Mucosa of stomach (tissue), 1 donor: ENCODE results near the gene SMARCC1.

Experiments
- H3K27me3 ChIP-seq: one replicate; pipeline ENCODE4 v1.7.0; 2013; ENCODE audit warnings: mild to moderate bottlenecking, low read length; ENCODE audit not compliant: control insufficient read depth, insufficient read depth
- H3K36me3 ChIP-seq: one replicate; pipeline ENCODE4 v1.7.0; 2013; ENCODE audit warnings: low read length; ENCODE audit not compliant: control insufficient read depth, insufficient read depth
- H3K4me1 ChIP-seq: one replicate; pipeline ENCODE4 v1.7.0; 2013; ENCODE audit warnings: mild to moderate bottlenecking, low read length; ENCODE audit not compliant: control insufficient read depth, insufficient read depth
- H3K4me3 ChIP-seq: one replicate; pipeline ENCODE4 v1.7.0; 2013; ENCODE audit warnings: low read length
- H3K9ac ChIP-seq: one replicate; pipeline ENCODE4 v1.7.0; 2013; ENCODE audit warnings: mild to moderate bottlenecking, low read length, moderate library complexity
- H3K9me3 ChIP-seq: one replicate; pipeline ENCODE4 v1.7.0; 2013; ENCODE audit warnings: mild to moderate bottlenecking, low read length, moderate library complexity; ENCODE audit not compliant: control insufficient read depth
- donor health status: Pancreatic carcinoma.

SMARCC1 gene

DNA sequence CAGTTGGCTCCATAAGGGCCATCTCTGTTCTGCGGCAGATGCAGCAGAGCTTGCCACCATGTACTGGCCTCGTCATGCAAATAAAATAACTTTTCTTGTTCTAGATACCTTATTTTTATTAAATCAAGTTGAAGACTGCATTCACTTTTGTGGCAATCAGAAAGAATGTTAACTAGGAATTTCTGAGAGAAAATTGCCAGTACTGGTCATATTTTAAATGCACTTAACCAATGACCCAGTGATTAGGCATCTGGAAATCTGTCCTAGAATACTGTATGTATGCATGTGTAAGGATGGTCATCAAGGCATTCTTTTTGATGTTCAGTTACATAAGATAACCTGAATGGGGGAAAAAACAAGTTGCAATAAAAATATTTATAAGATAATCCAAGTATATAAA, 168.8 kb downstream of the SMARCC1 start:
- H3K27me3 ChIP-seq = no peaks in the 10 kb centered on the region
- no peaks in the 10 kb centered on the region for H3K9me3 ChIP-seq
- H3K4me1 ChIP-seq = peaks cover 9% of the 10 kb centered on the region
- no peak overlapping the region for H3K4me3 ChIP-seq
- H3K36me3 ChIP-seq = no peaks in the 10 kb centered on the region
- H3K9ac ChIP-seq = no peak overlapping the region

- Histone ChIP-seq H3K9ac (no peak overlapping the region), H3K9me3 (no peaks in the 10 kb centered on the region), H3K4me3 (no peak overlapping the region), H3K4me1 (peaks cover 9% of the 10 kb centered on the region), H3K27me3 (no peaks in the 10 kb centered on the region), H3K36me3 (no peaks in the 10 kb centered on the region)
Observed at GRCh38 chr3:47612178-47612577, 169.5 kb downstream of the SMARCC1 start.

- Histone ChIP-seq H3K9me3 (no peaks in the 10 kb centered on the region), H3K4me1 (peaks cover 9% of the 10 kb centered on the region), H3K27me3 (no peaks in the 10 kb centered on the region), H3K9ac (no peak overlapping the region), H3K36me3 (no peaks in the 10 kb centered on the region), H3K4me3 (no peak overlapping the region)
Observed at GRCh38 chr3:47611576-47611975, 170.1 kb downstream of the SMARCC1 start.

DNA sequence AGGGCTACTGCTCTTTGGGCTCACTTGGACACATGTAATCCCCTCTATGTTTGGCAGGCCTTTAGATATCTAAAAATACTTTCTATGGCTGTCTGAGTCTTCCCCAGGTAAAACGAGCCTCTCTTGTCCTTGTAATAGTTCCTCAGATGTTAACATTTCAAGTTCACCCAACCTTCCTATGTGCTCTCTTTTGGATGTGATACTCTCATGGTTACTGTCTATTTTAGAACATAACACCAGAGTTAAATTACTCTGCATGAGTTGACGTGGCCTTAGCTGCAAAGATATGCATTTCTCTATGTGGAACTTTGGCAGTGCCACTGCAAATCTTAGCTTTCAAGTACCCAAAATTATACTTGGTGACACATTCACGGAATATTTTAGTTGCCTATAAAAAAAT, 171.1 kb downstream of the SMARCC1 start:
- no peak overlapping the region for H3K9ac ChIP-seq
- H3K9me3 ChIP-seq = no peaks in the 10 kb centered on the region
- H3K27me3 ChIP-seq = no peaks in the 10 kb centered on the region
- peaks cover 9% of the 10 kb centered on the region for H3K4me1 ChIP-seq
- no peaks in the 10 kb centered on the region for H3K36me3 ChIP-seq
- H3K4me3 ChIP-seq = no peak overlapping the region

DNA sequence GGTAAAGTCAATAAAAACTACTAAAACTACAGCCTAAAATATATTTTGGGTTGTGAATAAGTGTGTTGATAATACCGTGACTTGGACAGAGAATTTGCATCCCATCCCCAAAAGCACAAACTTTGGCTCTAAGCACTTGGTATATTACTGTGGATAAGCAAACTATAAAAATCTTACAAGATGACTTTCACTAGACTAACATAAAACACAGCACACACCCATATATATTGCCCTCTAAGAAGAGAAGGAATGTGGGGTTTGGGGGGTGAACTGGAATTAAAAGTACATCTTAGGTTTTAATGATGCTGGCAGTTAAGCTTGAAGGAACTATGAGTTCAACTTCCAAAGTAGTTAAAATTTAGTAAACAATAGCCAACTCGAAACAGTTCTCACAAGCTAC, 174.4 kb downstream of the SMARCC1 start:
- H3K4me3 ChIP-seq = no peak overlapping the region
- peaks cover 6% of the 10 kb centered on the region for H3K4me1 ChIP-seq
- no peaks in the 10 kb centered on the region for H3K27me3 ChIP-seq
- H3K9me3 ChIP-seq = no peaks in the 10 kb centered on the region
- H3K36me3 ChIP-seq = no peaks in the 10 kb centered on the region
- no peak overlapping the region for H3K9ac ChIP-seq

DNA sequence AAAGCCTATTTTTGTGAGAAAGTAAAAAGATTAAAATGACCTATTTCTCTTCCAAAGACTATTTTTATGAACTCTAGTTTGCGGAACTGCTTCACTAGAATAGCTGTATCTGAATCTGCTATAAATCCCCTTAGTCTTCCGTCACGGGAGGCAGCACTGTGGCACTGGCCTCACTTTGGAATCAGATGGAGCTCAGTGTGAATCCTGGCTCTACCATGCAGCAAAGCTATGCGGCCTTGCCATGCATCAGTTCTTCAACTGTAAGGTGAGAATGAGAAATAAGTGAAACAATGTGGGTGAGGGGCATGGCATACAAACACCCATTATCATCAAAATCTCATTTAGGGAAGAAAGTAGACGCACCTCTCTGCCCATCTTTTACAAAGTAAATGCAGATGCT, 175.5 kb downstream of the SMARCC1 start:
- H3K9me3 ChIP-seq = no peaks in the 10 kb centered on the region
- no peaks in the 10 kb centered on the region for H3K4me1 ChIP-seq
- no peak overlapping the region for H3K4me3 ChIP-seq
- no peaks in the 10 kb centered on the region for H3K36me3 ChIP-seq
- no peak overlapping the region for H3K9ac ChIP-seq
- H3K27me3 ChIP-seq = no peaks in the 10 kb centered on the region

GRCh38 chr3:47605652-47606051, 176.0 kb downstream of the SMARCC1 start:
- H3K27me3 ChIP-seq = no peaks in the 10 kb centered on the region
- H3K4me3 ChIP-seq = no peak overlapping the region
- H3K9ac ChIP-seq = no peak overlapping the region
- no peaks in the 10 kb centered on the region for H3K9me3 ChIP-seq
- H3K36me3 ChIP-seq = no peaks in the 10 kb centered on the region
- H3K4me1 ChIP-seq = no peaks in the 10 kb centered on the region

DNA sequence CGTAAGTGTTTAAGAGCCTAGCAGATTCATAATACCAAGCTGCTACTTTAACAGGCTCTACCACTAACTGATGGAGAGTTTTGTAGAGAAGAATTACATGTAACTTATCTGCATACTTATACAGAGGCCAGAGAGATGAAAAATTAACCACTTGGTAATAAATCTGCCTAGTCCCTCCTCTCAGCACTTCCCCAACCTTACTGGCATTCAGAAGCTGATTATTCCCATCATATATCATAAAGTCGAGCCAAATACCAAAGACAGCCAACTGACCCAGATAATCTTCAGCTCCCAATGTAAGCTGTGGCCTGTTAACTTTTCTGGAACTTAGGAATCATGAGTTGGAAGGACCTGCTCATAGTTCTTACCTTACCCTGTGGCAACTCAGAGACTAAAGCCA, 177.5 kb downstream of the SMARCC1 start:
- Histone ChIP-seq H3K9ac (no peak overlapping the region), H3K4me1 (no peaks in the 10 kb centered on the region), H3K9me3 (no peaks in the 10 kb centered on the region), H3K4me3 (no peak overlapping the region), H3K27me3 (no peaks in the 10 kb centered on the region), H3K36me3 (no peaks in the 10 kb centered on the region)

- H3K4me1 ChIP-seq = no peaks in the 10 kb centered on the region
- no peaks in the 10 kb centered on the region for H3K27me3 ChIP-seq
- H3K9me3 ChIP-seq = no peaks in the 10 kb centered on the region
- no peak overlapping the region for H3K9ac ChIP-seq
- no peaks in the 10 kb centered on the region for H3K36me3 ChIP-seq
- H3K4me3 ChIP-seq = no peak overlapping the region
Observed at GRCh38 chr3:47603332-47603731, 178.4 kb downstream of the SMARCC1 start.

DNA sequence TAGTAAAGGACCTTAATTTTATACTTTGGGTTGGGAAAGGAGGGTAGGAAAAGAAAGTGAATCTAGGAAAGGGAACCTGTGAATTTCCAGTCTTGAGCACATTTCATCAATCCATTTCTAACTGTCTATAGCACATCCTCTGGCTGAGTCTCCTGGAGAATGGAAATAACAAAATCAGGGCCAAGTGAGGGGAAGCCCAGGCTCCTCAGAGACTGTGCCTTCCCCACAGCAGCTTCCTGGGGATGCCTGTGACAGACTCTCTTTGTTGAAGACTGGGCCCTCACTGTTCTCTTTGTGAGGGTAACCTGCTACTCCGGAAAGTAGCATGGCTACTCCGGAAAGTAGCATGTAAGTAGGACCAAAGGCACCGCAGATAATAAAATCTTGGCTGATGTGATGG, 180.4 kb downstream of the SMARCC1 start:
- Histone ChIP-seq H3K9ac (no peak overlapping the region), H3K36me3 (no peaks in the 10 kb centered on the region), H3K4me3 (no peak overlapping the region), H3K4me1 (no peaks in the 10 kb centered on the region), H3K27me3 (no peaks in the 10 kb centered on the region), H3K9me3 (no peaks in the 10 kb centered on the region)

- no peaks in the 10 kb centered on the region for H3K9me3 ChIP-seq
- no peak overlapping the region for H3K9ac ChIP-seq
- no peaks in the 10 kb centered on the region for H3K27me3 ChIP-seq
- H3K4me1 ChIP-seq = no peaks in the 10 kb centered on the region
- peaks cover 6% of the 10 kb centered on the region for H3K36me3 ChIP-seq
- H3K4me3 ChIP-seq = no peak overlapping the region
Observed at GRCh38 chr3:47594792-47595191, 186.9 kb downstream of the SMARCC1 start.

DNA sequence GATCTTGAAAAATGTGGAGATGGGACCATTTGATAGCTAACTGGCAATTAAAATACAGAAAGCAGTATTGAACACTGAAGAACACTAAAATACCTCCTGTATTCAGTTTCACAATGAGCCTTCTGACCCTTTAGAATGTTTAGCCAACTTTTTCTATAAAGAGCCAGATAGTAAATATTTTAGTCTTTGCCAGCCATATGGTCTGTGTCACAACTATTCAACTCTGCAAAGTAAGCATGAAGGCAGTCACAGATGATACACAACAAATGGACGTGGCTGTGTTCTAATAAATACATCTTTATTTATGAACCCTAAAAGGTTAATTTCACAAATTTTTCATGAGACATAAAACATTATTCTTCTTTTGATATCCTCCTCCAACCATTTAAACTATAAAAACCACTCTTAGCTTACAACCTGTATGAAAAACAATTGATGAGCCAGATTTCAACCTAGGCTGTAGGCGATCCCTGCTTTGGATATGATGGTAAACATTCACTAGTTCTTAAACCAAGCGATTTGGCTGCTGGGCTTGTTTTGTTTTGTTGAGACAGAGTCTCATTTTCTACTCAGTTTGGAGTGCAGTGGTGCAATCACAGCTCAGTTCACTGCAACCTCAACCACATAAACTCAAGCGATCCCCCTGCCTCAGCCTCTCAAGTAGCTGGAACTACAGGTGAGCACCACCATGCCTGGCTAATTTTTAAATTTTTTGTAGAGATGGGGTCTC, 189.5 kb downstream of the SMARCC1 start:
- peaks cover 6% of the 10 kb centered on the region for H3K36me3 ChIP-seq

DNA sequence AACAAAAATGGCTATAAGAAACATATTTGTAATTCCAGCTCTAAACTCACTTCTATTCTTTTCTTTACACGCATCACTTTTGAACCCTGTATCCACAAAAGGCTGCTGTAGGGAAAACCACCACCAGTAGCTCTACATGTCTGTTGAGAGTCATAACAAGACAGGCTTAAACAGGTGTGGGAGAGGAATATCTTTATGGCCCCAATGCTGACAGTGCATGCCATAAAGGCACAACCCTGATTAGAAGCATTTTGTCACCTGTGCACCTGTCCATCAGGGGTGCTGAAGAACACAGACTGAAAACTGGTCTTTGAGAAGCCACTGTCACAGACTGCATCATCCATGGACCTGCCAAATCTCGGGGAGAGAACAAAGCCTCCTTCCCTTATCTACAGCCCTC, 191.5 kb downstream of the SMARCC1 start:
- Histone ChIP-seq H3K36me3 (peaks cover 6% of the 10 kb centered on the region), H3K4me3 (no peak overlapping the region), H3K27me3 (no peaks in the 10 kb centered on the region), H3K4me1 (no peaks in the 10 kb centered on the region), H3K9me3 (no peaks in the 10 kb centered on the region), H3K9ac (no peak overlapping the region)

More for the DNA sequence above, 189.5 kb downstream of the SMARCC1 start:
- Histone ChIP-seq H3K4me1 (no peaks in the 10 kb centered on the region), H3K9me3 (no peaks in the 10 kb centered on the region), H3K4me3 (no peak overlapping the region), H3K9ac (no peak overlapping the region), H3K27me3 (no peaks in the 10 kb centered on the region)
